ENCODE measurements around the gene ZIC4.

The ZIC4 gene

DNA sequence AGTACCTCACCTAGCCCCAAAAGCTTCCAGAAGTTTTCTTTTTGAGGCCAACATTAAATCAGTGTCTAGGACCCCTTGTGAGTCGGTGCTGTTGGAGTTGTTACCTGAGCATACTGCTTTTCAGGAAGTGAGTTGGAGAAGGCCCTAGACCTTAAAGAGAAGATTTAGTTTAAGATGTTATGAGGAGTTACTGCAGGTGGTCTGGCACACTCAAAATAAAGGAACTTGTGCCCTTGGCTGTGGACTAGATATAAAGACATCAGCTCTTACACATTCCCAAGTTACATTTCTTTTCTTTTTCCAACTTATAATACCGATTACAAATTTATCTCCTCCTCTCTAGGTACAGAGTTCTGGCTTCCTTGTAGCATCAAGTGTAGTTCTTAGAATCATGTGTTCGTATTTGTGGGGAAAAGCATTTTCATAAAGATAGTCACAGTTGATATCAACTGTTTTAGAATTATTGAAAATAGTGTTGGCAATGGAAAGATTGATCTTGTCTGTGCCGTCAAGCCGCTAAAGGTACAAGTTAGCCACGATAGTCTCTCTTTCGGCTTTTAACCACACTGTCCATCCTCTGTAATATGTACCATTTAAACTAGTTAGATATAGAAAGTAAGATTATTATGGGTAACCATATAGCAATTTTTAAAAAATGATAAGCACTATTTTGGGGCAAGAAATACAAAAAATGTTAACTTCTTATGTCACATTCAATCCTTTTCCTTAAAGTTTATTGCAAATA, 11.4 kb upstream of the ZIC4 start:
- Histone ChIP-seq H3K4me3 (ENCODE audit: low read length in 2 of 2) (no peak overlapping the region), H3K36me3 (ENCODE audit: control insufficient read depth in 2 of 2, insufficient read depth in 2 of 2, low read length in 2 of 2) (no peaks in the 10 kb centered on the region), H3K27ac (ENCODE audit: low read length) (no peak overlapping the region), H3K9ac (ENCODE audit: low read length in 2 of 2) (no peak overlapping the region), H3K9me3 (ENCODE audit: control insufficient read depth in 2 of 2, low read length in 2 of 2) (peaks cover 7 to 18% of the 10 kb centered on the region in 2 donors), H3K27me3 (ENCODE audit: control insufficient read depth in 1 of 2, insufficient read depth in 2 of 2, low read length in 2 of 2) (peaks cover 79 to 97% of the 10 kb centered on the region in 2 donors), H3K4me1 (ENCODE audit: control insufficient read depth, insufficient read depth, low read length) (peaks cover 28% of the 10 kb centered on the region)

DNA sequence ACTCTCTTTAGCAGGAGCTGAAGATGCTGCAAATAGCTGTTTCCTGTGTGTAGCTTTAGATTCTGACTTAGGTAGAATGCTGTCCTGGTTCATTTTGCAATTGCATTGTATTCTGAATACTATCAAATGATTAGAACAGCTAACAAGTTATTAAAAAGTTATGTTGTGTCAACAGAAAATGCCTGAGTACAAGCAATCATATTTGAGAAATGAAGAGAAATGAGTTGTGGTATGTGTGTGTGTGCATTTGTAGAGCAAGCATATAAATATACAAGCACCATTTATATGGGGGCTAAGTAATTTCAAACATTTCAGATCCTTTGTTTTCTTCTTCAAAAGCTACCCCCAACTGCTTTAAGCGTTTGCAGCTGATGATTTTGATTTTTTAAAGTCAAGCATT, 10.6 kb upstream of the ZIC4 start:
- Histone ChIP-seq H3K9me3 (ENCODE audit: control insufficient read depth in 2 of 2, low read length in 2 of 2) (peaks cover 10 to 18% of the 10 kb centered on the region in 2 donors), H3K27ac (ENCODE audit: low read length) (no peak overlapping the region), H3K4me1 (ENCODE audit: control insufficient read depth, insufficient read depth, low read length) (peaks cover 27% of the 10 kb centered on the region), H3K9ac (ENCODE audit: low read length in 2 of 2) (no peak overlapping the region), H3K27me3 (ENCODE audit: control insufficient read depth in 1 of 2, insufficient read depth in 2 of 2, low read length in 2 of 2) (peaks cover 79 to 96% of the 10 kb centered on the region in 2 donors), H3K4me3 (ENCODE audit: low read length in 2 of 2) (no peak overlapping the region), H3K36me3 (ENCODE audit: control insufficient read depth in 2 of 2, insufficient read depth in 2 of 2, low read length in 2 of 2) (no peaks in the 10 kb centered on the region)

DNA sequence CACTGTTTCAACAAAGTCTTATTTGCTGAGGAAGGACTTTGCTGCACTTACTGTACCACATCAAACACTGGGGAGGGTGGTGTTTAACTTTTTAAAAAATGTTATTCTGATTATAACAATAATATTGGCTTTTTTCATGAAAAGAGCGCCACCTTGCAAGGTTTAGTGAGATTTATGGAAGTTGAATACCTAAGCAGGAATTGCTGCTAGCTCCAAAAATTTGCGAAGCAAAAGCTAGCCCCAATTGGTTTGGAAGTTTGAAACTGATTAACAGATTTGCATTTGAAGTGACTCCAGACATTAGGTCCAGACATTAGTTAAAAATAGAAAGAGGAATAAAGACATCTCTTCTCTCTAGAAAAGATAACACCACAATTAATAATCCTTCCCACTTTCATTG, 9.5 kb upstream of the ZIC4 start:
- Histone ChIP-seq H3K9ac (ENCODE audit: low read length in 2 of 2) (no peak overlapping the region), H3K9me3 (ENCODE audit: control insufficient read depth in 2 of 2, low read length in 2 of 2) (peaks cover 10 to 18% of the 10 kb centered on the region in 2 donors), H3K27me3 (ENCODE audit: control insufficient read depth in 1 of 2, insufficient read depth in 2 of 2, low read length in 2 of 2) (peaks cover 80 to 96% of the 10 kb centered on the region in 2 donors), H3K4me3 (ENCODE audit: low read length in 2 of 2) (no peak overlapping the region), H3K36me3 (ENCODE audit: control insufficient read depth in 2 of 2, insufficient read depth in 2 of 2, low read length in 2 of 2) (no peaks in the 10 kb centered on the region), H3K27ac (ENCODE audit: low read length) (no peak overlapping the region), H3K4me1 (ENCODE audit: control insufficient read depth, insufficient read depth, low read length) (peaks cover 29% of the 10 kb centered on the region)

DNA sequence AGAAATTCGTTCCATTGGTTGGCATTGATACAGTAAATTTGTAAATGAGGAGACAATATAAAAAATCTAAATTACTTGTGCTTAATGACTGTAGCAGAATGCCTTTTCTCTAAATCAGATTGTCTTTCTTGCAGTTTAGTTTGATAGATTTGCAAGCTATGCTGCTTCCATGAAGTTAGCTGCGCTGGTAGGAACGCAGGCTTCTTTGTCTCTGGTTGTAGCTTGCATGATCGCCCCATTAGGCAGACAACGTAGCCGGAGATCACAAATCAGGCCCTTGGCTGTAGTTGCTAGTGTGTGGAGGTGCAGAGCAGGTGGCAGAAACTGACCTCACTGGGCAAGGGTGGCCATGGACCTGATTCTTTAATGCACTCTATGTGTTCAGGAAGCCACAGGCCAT, 8.9 kb upstream of the ZIC4 start:
- H3K27ac ChIP-seq (ENCODE audit: low read length) = no peak overlapping the region
- H3K27me3 ChIP-seq (ENCODE audit: control insufficient read depth in 1 of 2, insufficient read depth in 2 of 2, low read length in 2 of 2) = peaks cover 80 to 96% of the 10 kb centered on the region in 2 donors

DNA sequence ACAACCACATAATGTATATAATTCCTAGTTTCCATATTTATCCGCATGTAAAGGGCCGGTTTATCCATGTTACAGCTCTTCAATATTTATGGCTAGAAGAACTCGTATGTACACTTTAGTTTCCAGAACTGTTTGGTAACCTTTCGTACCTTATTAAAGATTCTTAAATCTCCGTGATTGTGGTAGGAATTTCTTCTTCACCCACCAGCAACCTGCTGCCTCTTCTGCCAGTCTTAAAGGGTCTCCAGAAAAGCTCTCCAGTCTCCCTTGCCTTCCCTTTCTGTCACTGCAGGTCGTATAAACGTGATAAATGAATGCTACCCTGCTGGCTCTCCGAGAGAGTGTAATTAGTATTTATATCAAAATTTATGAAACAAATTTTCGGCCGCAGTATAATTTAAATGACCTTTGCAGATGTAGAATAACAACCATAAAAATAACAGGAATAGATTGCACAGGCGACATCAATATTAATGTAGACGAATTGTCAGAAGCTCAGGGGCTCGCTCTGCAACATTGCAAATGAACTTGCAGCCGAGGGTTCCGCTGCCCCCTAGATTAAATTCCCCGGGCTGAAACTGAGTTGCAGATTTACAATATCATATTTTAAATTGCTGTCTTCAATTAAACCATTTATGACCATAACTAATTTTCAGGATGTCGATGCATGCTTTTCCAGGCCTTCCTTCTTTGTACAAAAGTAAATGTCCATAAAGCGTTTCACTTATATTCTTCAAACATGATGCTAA, 8.2 kb upstream of the ZIC4 start:
- Histone ChIP-seq H3K4me3 (ENCODE audit: low read length in 2 of 2) (no peak overlapping the region), H3K9me3 (ENCODE audit: control insufficient read depth in 2 of 2, low read length in 2 of 2) (peaks cover 10 to 16% of the 10 kb centered on the region in 2 donors), H3K36me3 (ENCODE audit: control insufficient read depth in 2 of 2, insufficient read depth in 2 of 2, low read length in 2 of 2) (no peaks in the 10 kb centered on the region), H3K4me1 (ENCODE audit: control insufficient read depth, insufficient read depth, low read length) (peaks cover 33% of the 10 kb centered on the region), H3K27me3 (ENCODE audit: control insufficient read depth in 1 of 2, insufficient read depth in 2 of 2, low read length in 2 of 2) (peaks cover 76 to 96% of the 10 kb centered on the region in 2 donors), H3K9ac (ENCODE audit: low read length in 2 of 2) (no peak overlapping the region), H3K27ac (ENCODE audit: low read length) (no peak overlapping the region)

More for the DNA sequence above, 8.9 kb upstream of the ZIC4 start:
- no peak overlapping the region for H3K4me3 ChIP-seq (ENCODE audit: low read length in 2 of 2)
- peaks cover 10 to 18% of the 10 kb centered on the region in 2 donors for H3K9me3 ChIP-seq (ENCODE audit: control insufficient read depth in 2 of 2, low read length in 2 of 2)
- H3K9ac ChIP-seq (ENCODE audit: low read length in 2 of 2) = no peak overlapping the region
- no peaks in the 10 kb centered on the region for H3K36me3 ChIP-seq (ENCODE audit: control insufficient read depth in 2 of 2, insufficient read depth in 2 of 2, low read length in 2 of 2)
- peaks cover 34% of the 10 kb centered on the region for H3K4me1 ChIP-seq (ENCODE audit: control insufficient read depth, insufficient read depth, low read length)

DNA sequence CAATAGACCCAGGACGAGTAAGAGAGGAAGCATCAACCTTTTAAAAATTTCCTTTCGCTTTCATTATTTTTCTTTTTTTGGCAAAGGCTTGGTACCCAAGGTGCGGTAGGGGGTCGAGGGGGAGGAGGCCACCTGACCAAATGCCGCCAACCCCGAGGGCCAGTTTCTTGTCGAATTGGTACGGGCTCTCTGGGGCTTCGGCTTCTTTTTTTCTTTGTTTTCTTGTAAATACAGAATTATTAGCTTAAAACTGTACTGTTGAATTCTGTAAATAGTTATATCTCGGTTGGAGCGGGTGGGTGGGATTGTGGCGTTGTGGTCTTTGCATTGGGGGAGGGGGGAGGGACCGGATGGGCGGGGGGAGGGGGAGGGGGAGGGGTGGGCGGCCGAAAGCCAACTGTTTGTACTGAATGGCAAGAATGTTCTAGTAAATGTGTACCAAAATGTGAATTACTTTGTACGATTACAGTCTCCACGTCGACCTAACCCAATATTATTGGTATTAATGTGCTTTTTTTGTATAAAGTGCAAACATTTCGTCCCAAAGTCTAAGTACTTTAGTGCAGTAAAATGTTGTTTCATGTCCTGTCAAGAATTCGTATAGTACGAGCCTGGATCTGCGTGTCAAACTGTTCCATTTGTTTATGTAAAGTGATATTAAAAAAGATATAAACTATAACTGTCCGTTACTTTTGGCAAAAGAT, 7.5 kb upstream of the ZIC4 start:
- H3K27me3 ChIP-seq (ENCODE audit: control insufficient read depth in 1 of 2, insufficient read depth in 2 of 2, low read length in 2 of 2) = peaks cover 72 to 96% of the 10 kb centered on the region in 2 donors
- no peaks in the 10 kb centered on the region for H3K36me3 ChIP-seq (ENCODE audit: control insufficient read depth in 2 of 2, insufficient read depth in 2 of 2, low read length in 2 of 2)
- H3K4me3 ChIP-seq (ENCODE audit: low read length in 2 of 2) = peak overlapping the region; percentile 7 to 60
- H3K9me3 ChIP-seq (ENCODE audit: control insufficient read depth in 2 of 2, low read length in 2 of 2) = peaks cover 10 to 16% of the 10 kb centered on the region in 2 donors
- H3K4me1 ChIP-seq (ENCODE audit: control insufficient read depth, insufficient read depth, low read length) = peaks cover 27% of the 10 kb centered on the region
- no peak overlapping the region for H3K9ac ChIP-seq (ENCODE audit: low read length in 2 of 2)
- H3K27ac ChIP-seq (ENCODE audit: low read length) = no peak overlapping the region

DNA sequence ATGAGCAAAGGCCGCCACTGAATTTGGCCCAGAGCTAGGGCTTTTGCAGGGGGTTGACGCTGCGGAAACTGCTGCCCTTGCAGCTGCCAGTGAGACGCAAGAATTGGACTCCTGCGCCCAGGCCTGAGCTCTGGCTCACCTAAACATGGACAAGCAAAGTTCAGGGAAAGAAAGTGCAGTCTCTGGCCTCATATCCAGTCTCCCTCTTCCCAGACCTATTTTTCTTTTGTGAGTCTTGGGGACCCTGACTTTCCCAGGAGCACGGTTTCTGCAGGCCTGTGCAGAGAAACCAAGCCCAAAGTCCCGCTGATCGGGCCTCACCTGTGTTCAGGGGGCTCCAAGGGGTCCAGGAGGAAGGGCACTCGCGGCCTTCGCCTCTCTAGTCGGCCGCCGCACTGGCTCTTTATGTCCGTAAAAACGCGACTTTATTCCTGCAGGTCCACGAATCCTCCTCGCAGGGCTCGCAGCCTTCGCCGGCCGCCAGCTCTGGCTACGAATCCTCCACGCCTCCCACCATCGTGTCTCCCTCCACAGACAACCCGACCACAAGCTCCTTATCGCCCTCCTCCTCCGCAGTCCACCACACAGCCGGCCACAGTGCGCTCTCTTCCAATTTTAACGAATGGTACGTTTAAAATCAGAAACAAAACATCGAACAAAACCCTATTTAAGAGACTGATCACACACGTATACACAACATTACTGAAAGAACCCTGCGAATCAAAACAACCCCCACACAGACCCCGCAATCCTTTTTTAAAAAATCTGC, 6.8 kb upstream of the ZIC4 start:
- no peak overlapping the region for H3K9ac ChIP-seq (ENCODE audit: low read length in 2 of 2)
- peak overlapping the region; percentile 7 to 60 for H3K4me3 ChIP-seq (ENCODE audit: low read length in 2 of 2)
- H3K9me3 ChIP-seq (ENCODE audit: control insufficient read depth in 2 of 2, low read length in 2 of 2) = peaks cover 10 to 12% of the 10 kb centered on the region in 2 donors
- H3K27me3 ChIP-seq (ENCODE audit: control insufficient read depth in 1 of 2, insufficient read depth in 2 of 2, low read length in 2 of 2) = peaks cover 72 to 96% of the 10 kb centered on the region in 2 donors
- H3K27ac ChIP-seq (ENCODE audit: low read length) = no peak overlapping the region
- H3K4me1 ChIP-seq (ENCODE audit: control insufficient read depth, insufficient read depth, low read length) = peaks cover 25% of the 10 kb centered on the region
- H3K36me3 ChIP-seq (ENCODE audit: control insufficient read depth in 2 of 2, insufficient read depth in 2 of 2, low read length in 2 of 2) = no peaks in the 10 kb centered on the region

DNA sequence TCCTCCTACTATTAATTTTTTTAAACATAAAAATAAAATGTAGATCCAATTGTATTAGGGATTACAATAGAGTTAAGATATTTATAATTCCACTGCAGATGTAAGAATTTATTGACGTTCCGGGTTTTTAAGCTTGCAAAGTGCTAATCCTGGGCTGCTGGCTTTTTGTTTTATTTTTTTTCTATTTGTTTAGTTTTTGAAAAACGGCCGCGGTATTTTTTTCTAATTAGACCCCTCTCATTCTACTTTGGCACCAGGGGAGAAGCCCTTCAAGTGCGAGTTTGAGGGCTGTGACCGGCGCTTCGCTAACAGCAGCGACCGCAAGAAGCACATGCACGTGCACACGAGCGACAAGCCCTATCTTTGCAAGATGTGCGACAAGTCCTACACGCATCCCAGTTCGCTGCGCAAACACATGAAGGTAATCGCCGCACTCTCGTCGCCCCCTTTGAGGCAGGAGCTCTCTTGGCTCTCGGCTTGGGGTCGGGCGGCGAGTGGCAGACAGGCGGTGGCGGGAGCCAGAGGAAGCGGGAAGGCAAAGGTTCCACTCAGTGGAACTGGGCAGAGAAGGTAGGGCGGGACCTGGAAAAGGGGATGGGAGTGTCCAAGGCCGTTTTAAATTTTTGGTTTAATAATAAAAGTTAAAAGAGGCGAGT, 6.0 kb upstream of the ZIC4 start:
- Histone ChIP-seq H3K27ac (ENCODE audit: low read length) (no peak overlapping the region), H3K27me3 (ENCODE audit: control insufficient read depth in 1 of 2, insufficient read depth in 2 of 2, low read length in 2 of 2) (peaks cover 72 to 96% of the 10 kb centered on the region in 2 donors), H3K36me3 (ENCODE audit: control insufficient read depth in 2 of 2, insufficient read depth in 2 of 2, low read length in 2 of 2) (no peaks in the 10 kb centered on the region), H3K9me3 (ENCODE audit: control insufficient read depth in 2 of 2, low read length in 2 of 2) (peaks cover 10% of the 10 kb centered on the region in 2 donors), H3K4me1 (ENCODE audit: control insufficient read depth, insufficient read depth, low read length) (peaks cover 30% of the 10 kb centered on the region), H3K9ac (ENCODE audit: low read length in 2 of 2) (no peak overlapping the region), H3K4me3 (ENCODE audit: low read length in 2 of 2) (no peak overlapping the region)

DNA sequence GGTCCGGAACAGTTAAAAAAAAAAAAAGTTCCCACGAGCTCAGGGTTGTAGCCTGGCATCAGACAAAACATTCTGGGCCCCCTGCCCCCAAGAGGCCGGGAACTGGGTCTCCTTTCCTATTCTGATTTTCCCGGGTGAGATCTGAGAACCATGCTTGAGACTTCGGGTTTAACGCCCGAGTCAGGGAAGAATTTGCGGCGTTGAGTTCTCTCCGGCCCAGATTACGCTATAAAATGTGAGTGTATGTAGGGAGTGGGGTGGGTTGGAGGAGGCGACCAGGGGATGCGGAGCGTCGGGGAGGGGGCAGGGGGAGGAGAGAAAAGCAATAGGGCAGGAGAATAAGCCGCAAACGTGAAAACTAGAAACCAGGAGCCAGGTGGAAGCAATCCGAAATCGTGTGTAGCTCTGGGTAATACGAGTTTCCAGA, 5.5 kb upstream of the ZIC4 start:
- Histone ChIP-seq H3K4me3 (ENCODE audit: low read length in 2 of 2) (no peak overlapping the region), H3K36me3 (ENCODE audit: control insufficient read depth in 2 of 2, insufficient read depth in 2 of 2, low read length in 2 of 2) (no peaks in the 10 kb centered on the region), H3K9ac (ENCODE audit: low read length in 2 of 2) (no peak overlapping the region), H3K4me1 (ENCODE audit: control insufficient read depth, insufficient read depth, low read length) (peaks cover 35% of the 10 kb centered on the region), H3K27me3 (ENCODE audit: control insufficient read depth in 1 of 2, insufficient read depth in 2 of 2, low read length in 2 of 2) (peaks cover 76 to 97% of the 10 kb centered on the region in 2 donors), H3K27ac (ENCODE audit: low read length) (no peak overlapping the region), H3K9me3 (ENCODE audit: control insufficient read depth in 2 of 2, low read length in 2 of 2) (peaks cover 10% of the 10 kb centered on the region in 2 donors)

Measured in stomach smooth muscle (tissue), 2 donors.